GM18861 (cell line): Measurements from ENCODE around the gene DCBLD1.

Source experiments
- ATAC-seq: cut with Tn5 transposase; IDR thresholded peaks from one replicate; pipeline ENCODE4 v1.9.1; 2021; ENCODE audit not compliant: unreplicated experiment

DCBLD1 gene

GRCh38 chr6:117555262-117555849, 72.9 kb downstream of the DCBLD1 start:
- no peak for ATAC-seq

- no peak for ATAC-seq
Observed at GRCh38 chr6:117555882-117556498, 73.5 kb downstream of the DCBLD1 start.

DNA sequence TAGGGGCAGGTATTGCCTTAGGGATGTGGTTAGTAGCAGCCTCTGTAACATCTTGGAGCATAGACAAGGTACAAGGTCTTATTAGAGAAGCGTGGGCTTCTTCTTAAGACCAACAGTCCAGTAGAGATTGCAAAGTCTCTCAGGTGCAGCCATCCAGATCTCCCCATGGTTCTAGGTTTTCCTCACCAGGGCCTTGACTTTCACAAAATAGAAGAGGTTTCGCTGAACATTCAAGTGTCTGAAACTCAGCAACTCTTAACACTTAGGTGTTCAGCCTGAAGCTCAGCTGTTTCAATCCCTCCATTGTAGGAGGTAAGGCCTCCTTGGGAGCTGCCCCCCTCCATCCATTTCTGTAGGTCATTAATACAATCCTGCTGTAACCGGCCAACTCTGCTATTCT, 75.5 kb downstream of the DCBLD1 start:
- ATAC-seq = no peak

- no peak for ATAC-seq
Observed at GRCh38 chr6:117558818-117559217, 76.3 kb downstream of the DCBLD1 start.

GRCh38 chr6:117559299-117559698, 76.8 kb downstream of the DCBLD1 start:
- no peak for ATAC-seq

DNA sequence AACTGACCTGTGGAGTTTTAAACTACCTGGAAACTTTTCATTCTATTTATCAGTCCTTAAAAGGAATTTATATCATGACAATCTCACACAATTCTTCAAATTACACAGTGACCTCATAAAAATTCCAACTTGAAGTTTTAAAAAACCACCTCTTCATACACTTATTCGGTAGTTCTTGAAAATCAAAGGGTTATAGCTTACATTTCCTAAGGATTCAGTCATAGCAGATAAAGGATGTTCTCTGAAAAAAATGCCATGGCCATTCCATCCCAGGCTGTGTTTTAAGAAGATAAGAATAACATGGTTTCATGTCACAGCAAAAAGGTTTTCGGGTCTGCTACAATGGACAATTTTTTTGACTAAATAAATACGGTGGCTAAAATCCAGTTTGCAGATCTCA, 78.7 kb downstream of the DCBLD1 start:
- no peak for ATAC-seq

GRCh38 chr6:117564681-117565080, 82.2 kb downstream of the DCBLD1 start:
- ATAC-seq = no peak

DNA sequence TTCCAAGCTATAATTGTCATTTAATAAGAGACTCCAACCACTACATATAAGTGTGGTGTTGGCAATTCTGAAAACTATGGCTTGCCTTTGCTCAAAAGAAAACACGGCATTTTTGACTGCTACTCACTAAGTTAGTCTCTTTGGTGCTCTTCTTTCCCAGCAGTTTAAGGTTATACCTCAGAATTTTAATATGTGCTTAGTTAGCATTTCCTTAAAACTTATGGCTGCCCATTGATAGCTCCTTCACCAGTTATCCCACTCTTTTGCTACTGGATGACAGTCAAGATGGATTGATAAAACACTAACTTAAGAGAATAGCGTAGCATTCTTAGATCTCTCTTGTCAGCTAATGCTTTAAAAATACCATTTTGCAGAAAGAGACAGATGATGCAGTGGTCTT, 85.8 kb downstream of the DCBLD1 start:
- ATAC-seq = no peak

- no peak for ATAC-seq
Observed at GRCh38 chr6:117568831-117569410, 86.4 kb downstream of the DCBLD1 start.

GRCh38 chr6:117573006-117573680, 90.7 kb downstream of the DCBLD1 start:
- ATAC-seq = no peak

DNA sequence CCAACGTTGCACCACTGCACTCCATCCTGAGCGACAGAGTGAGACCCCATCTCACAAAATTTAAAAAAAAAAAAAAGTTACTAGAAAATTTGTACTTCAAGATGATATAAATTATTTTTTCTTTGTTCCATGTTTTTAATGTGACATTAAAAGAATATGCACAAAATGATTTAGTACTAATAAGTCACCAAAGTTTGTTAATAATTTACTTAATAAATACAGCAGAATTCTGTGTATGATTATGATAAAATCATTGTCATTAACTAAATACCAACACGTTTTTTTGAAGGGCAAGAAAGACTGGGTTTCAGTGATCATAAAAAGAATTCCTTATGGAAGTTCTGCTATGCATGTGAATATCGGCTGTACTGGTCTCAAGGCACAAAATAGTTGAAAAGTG, 91.7 kb downstream of the DCBLD1 start:
- no peak for ATAC-seq

DNA sequence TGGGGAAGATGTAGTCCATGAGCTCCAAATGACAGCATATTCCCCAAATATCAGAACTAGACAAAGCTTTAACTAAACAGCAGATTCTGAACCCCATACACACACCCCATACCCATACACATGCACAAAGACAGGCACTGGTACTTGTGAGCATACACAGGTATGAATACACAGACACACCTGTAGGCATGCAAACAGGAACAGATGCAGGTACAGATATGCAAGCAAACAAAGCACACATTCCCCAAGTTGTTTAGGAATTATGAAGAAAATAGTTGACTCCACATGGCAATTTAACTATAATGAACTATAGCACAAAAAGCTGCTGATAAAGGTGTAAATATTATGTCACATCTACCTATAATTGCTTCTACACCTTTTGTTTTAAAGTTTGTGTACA, 103.2 kb downstream of the DCBLD1 start:
- no peak for ATAC-seq

- no peak for ATAC-seq
Observed at GRCh38 chr6:117590447-117590846, 108.0 kb downstream of the DCBLD1 start.

GRCh38 chr6:117591405-117591804, 108.9 kb downstream of the DCBLD1 start:
- ATAC-seq = no peak

- no peak for ATAC-seq
Observed at GRCh38 chr6:117592983-117593759, 110.7 kb downstream of the DCBLD1 start.

DNA sequence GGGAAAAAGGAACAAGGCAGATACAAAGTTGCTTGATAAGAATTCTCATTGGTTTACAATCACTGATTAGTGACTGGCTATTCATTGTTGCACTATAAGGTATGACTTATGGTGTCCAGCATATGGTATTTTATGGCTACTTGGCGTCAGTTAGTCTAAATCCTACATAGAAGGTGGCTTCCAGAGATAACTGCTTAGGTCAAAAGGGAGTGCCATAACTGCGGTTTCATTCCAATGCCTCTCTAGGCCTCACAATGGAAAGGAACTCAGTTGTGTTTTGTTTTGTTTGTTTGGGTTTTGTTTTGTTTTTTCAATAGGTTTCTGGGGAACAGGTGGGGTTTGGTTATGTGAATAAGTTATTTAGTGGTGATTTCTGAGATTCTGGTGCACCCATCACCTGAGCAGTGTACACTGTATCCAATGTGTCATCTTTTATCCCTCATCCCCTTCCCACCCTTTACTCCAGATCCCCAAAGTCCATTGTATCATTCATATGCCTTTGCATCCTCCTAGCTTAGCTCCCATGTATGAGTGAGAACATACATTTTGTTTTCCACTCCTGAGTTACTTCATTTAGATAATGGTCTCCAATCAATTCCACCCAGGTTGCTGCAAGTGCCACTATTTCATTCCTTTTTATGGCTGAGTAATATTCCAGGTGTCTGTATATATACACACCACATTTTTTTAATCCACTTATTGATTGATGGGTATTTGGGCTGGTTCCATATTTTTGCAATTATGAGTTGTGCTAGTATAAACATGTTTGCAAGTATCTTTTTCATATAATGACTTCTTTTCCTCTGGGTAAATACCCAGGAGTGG, 112.8 kb downstream of the DCBLD1 start:
- ATAC-seq = no peak

DNA sequence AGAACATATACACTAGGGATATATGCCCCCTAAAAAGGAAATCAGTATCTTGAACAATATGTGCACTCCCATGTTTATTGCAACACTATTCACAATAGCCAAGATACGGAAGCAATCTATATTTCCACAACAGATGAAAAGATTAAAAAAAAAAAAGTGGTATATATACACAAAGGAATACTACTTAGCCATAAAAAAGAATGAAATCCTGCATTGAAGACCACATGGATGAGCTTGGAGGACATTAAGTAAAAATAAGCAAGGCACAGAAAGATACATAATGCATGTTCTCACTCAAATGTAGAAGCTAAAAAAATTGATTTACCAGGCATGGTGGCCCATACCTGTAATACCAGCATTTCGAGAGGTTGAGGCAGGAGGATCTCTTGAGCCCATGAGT, 115.3 kb downstream of the DCBLD1 start:
- no peak for ATAC-seq
